Measurements from ENCODE around the gene RASGEF1C.

RASGEF1C gene

GRCh38 chr5:180207593-180207992, 1.4 kb downstream of the RASGEF1C start:
- H3K4me3 ChIP-seq, result peak overlapping the region in 1 of 10 experiments; percentile 68; a peak in 2 of 20 replicates
- peaks cover 7 to 16% (median 11%) of the 10 kb centered on the region in 11 experiments; a peak in 18 of 22 replicates for H3K27me3 ChIP-seq
- peak overlapping the region in 1 of 11 experiments; percentile 79; a peak in 2 of 22 replicates for H3K9ac ChIP-seq
- peak overlapping the region in 5 of 11 experiments; percentile 81 to 97 (median 91); a peak in 5 of 22 replicates for H3K4me2 ChIP-seq
- H4K20me1 ChIP-seq, result peaks cover 0 to 6% (median 0%) of the 10 kb centered on the region in 11 experiments; a peak in 3 of 22 replicates
- H3K4me1 ChIP-seq, result peaks cover 5 to 20% (median 14%) of the 10 kb centered on the region in 10 experiments; a peak in 15 of 20 replicates
- H3K27ac ChIP-seq, result no peak overlapping the region
- H3K36me3 ChIP-seq, result no peaks in the 10 kb centered on the region
- H3K9me3 ChIP-seq (replicated peaks in 1 of 11), result 0 out of 22 replicates have a peak, but pooled peaks cover 0 to 4% (median 0%) of the 10 kb centered on the region in 11 experiments
- no peak for TF ChIP-seq Cebpa-rat (IDR thresholded peaks at IDR 0.05)

- Histone ChIP-seq H3K36me3 (no peaks in the 10 kb centered on the region), H3K4me2 (peak overlapping the region in 2 of 11 experiments; percentile 89 to 97; a peak in 4 of 22 replicates), H3K4me3 (no peak overlapping the region), H3K4me1 (peaks cover 5 to 18% (median 11%) of the 10 kb centered on the region in 10 experiments; a peak in 15 of 20 replicates), H3K27ac (no peak overlapping the region), H3K9me3 (replicated peaks in 1 of 11) (0 out of 22 replicates have a peak, but pooled peaks cover 0 to 4% (median 0%) of the 10 kb centered on the region in 11 experiments), H3K27me3 (peaks cover 7 to 16% (median 11%) of the 10 kb centered on the region in 11 experiments; a peak in 18 of 22 replicates), H4K20me1 (peaks cover 0 to 6% (median 0%) of the 10 kb centered on the region in 11 experiments; a peak in 3 of 22 replicates), H3K9ac (no peak overlapping the region)
- no peak for TF ChIP-seq Cebpa-rat (IDR thresholded peaks at IDR 0.05)
Measured at GRCh38 chr5:180206993-180207392, 2.0 kb downstream of the RASGEF1C start.

GRCh38 chr5:180205916-180206315, 3.1 kb downstream of the RASGEF1C start:
- H3K4me3 ChIP-seq, result no peak overlapping the region
- no peak overlapping the region for H3K9ac ChIP-seq
- 0 out of 22 replicates have a peak, but pooled peaks cover 0 to 4% (median 0%) of the 10 kb centered on the region in 11 experiments for H3K9me3 ChIP-seq (replicated peaks in 1 of 11)
- no peak overlapping the region for H3K27ac ChIP-seq
- H3K4me2 ChIP-seq, result no peak overlapping the region
- H3K36me3 ChIP-seq, result no peaks in the 10 kb centered on the region
- peaks cover 5 to 21% (median 11%) of the 10 kb centered on the region in 10 experiments; a peak in 15 of 20 replicates for H3K4me1 ChIP-seq
- peaks cover 0 to 6% (median 0%) of the 10 kb centered on the region in 11 experiments; a peak in 3 of 22 replicates for H4K20me1 ChIP-seq
- H3K27me3 ChIP-seq, result peaks cover 7 to 16% (median 11%) of the 10 kb centered on the region in 11 experiments; a peak in 18 of 22 replicates
- no peak for TF ChIP-seq Cebpa-rat (IDR thresholded peaks at IDR 0.05)

- H3K4me1 ChIP-seq, result peaks cover 5 to 21% (median 10%) of the 10 kb centered on the region in 10 experiments; a peak in 15 of 20 replicates
- no peak overlapping the region for H3K27ac ChIP-seq
Measured at GRCh38 chr5:180204276-180204819, 4.7 kb downstream of the RASGEF1C start.

GRCh38 chr5:180202939-180203573, 6.0 kb downstream of the RASGEF1C start:
- no peaks in the 10 kb centered on the region for H3K9me3 ChIP-seq (replicated peaks in 1 of 11)
- no peaks in the 10 kb centered on the region for H3K36me3 ChIP-seq
- H3K27ac ChIP-seq, result no peak overlapping the region
- peak overlapping the region in 2 of 11 experiments; percentile 24 to 26; a peak in 1 of 22 replicates for H3K4me2 ChIP-seq
- H3K27me3 ChIP-seq, result peaks cover 2 to 9% (median 6%) of the 10 kb centered on the region in 11 experiments; a peak in 18 of 22 replicates
- peaks cover 0 to 6% (median 0%) of the 10 kb centered on the region in 11 experiments; a peak in 2 of 22 replicates for H4K20me1 ChIP-seq
- no peak for TF ChIP-seq Cebpa-rat (IDR thresholded peaks at IDR 0.05)
- no peak overlapping the region for H3K9ac ChIP-seq
- H3K4me1 ChIP-seq, result peaks cover under 1 to 16% (median 4%) of the 10 kb centered on the region in 10 experiments; a peak in 13 of 20 replicates
- no peak overlapping the region for H3K4me3 ChIP-seq

More at GRCh38 chr5:180204276-180204819, 4.7 kb downstream of the RASGEF1C start:
- no peak overlapping the region for H3K9ac ChIP-seq
- peaks cover 7 to 16% (median 11%) of the 10 kb centered on the region in 11 experiments; a peak in 18 of 22 replicates for H3K27me3 ChIP-seq
- no peak overlapping the region for H3K4me2 ChIP-seq
- peaks cover 0 to 6% (median 0%) of the 10 kb centered on the region in 11 experiments; a peak in 2 of 22 replicates for H4K20me1 ChIP-seq
- TF ChIP-seq Cebpa-rat (IDR thresholded peaks at IDR 0.05), result no peak
- no peak overlapping the region for H3K4me3 ChIP-seq
- no peaks in the 10 kb centered on the region for H3K36me3 ChIP-seq
- H3K9me3 ChIP-seq (replicated peaks in 1 of 11), result no peaks in the 10 kb centered on the region

GRCh38 chr5:180201051-180201987, 7.7 kb downstream of the RASGEF1C start:
- no peaks in the 10 kb centered on the region for H3K36me3 ChIP-seq
- no peak for TF ChIP-seq Cebpa-rat (IDR thresholded peaks at IDR 0.05)

GRCh38 chr5:180199390-180199789, 9.6 kb downstream of the RASGEF1C start:
- H3K4me3 ChIP-seq, result no peak overlapping the region
- no peak overlapping the region for H3K27ac ChIP-seq
- TF ChIP-seq Cebpa-rat (IDR thresholded peaks at IDR 0.05), result no peak
- peaks cover 5 to 18% (median 7%) of the 10 kb centered on the region in 10 experiments; a peak in 18 of 20 replicates for H3K4me1 ChIP-seq
- H3K27me3 ChIP-seq, result no peaks in the 10 kb centered on the region; a peak in 1 of 22 replicates
- no peak overlapping the region for H3K4me2 ChIP-seq
- no peaks in the 10 kb centered on the region for H3K9me3 ChIP-seq (replicated peaks in 1 of 11)
- H4K20me1 ChIP-seq, result peaks cover 0 to 5% (median 0%) of the 10 kb centered on the region in 11 experiments; a peak in 1 of 22 replicates
- H3K9ac ChIP-seq, result no peak overlapping the region
- no peaks in the 10 kb centered on the region for H3K36me3 ChIP-seq

More at GRCh38 chr5:180201051-180201987, 7.7 kb downstream of the RASGEF1C start:
- Histone ChIP-seq H4K20me1 (no peaks in the 10 kb centered on the region), H3K27me3 (no peaks in the 10 kb centered on the region), H3K4me1 (peaks cover 0 to 11% (median 0%) of the 10 kb centered on the region in 10 experiments; a peak in 6 of 20 replicates), H3K27ac (no peak overlapping the region), H3K9ac (no peak overlapping the region), H3K4me3 (no peak overlapping the region), H3K4me2 (no peak overlapping the region), H3K9me3 (replicated peaks in 1 of 11) (no peaks in the 10 kb centered on the region)

- H3K9ac ChIP-seq, result no peak overlapping the region
Measured at GRCh38 chr5:180198208-180198607, 10.8 kb downstream of the RASGEF1C start.

More at GRCh38 chr5:180198208-180198607, 10.8 kb downstream of the RASGEF1C start:
- peaks cover 0 to 5% (median 0%) of the 10 kb centered on the region in 11 experiments; a peak in 1 of 22 replicates for H4K20me1 ChIP-seq
- H3K36me3 ChIP-seq, result no peaks in the 10 kb centered on the region
- no peak overlapping the region for H3K27ac ChIP-seq
- no peak overlapping the region for H3K4me2 ChIP-seq
- no peak for TF ChIP-seq Cebpa-rat (IDR thresholded peaks at IDR 0.05)
- H3K27me3 ChIP-seq, result no peaks in the 10 kb centered on the region; a peak in 1 of 22 replicates
- H3K9me3 ChIP-seq (replicated peaks in 1 of 11), result no peaks in the 10 kb centered on the region
- no peak overlapping the region for H3K4me3 ChIP-seq
- peaks cover 6 to 25% (median 16%) of the 10 kb centered on the region in 10 experiments; a peak in 18 of 20 replicates for H3K4me1 ChIP-seq
